Measurements from ENCODE around the gene NTN3. TPM values are rescaled to one million over a fixed set of nuclear protein-coding genes. Genes with fewer than 3 reads are reported as not detected.
A peak's percentile ranks its signal among the peaks of the same experiment; 100 is the strongest.

NTN3 gene
- total RNA-seq, 1 experiment from 2014 or later = 0.39 TPM

DNA sequence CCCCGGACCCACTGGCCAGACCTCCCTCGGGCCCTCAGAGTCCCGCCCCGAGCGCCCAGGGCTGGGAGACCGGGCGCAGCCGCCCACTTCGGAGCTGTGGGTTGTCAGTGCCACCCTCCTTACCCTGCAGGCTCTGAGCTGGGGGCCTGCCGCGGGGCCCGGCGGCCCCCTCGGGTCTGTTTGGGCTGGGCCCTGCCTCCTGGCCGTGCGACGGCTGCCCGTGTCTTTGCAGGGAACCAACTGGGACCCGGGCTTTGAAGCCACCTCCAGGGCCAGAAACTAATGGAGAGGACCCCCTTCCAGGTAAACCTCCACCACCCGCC lies 10.7 kb upstream of the NTN3 start:
- Histone ChIP-seq H3K27me3 (replicated peaks; ENCODE audit: control insufficient read depth, insufficient read depth, low read length) (no peaks in the 10 kb centered on the region), H3K4me3 (ENCODE audit: low read depth, low read length) (peak overlapping the region; percentile 44), H3K4me1 (peaks cover 12% of the 10 kb centered on the region), H3K9me3 (no peaks in the 10 kb centered on the region), H3K36me3 (ENCODE audit: control insufficient read depth, insufficient read depth, low read length) (no peaks in the 10 kb centered on the region; the same call in 1 of the 2 replicates)
- CTCF ChIA-PET = interaction anchor here (1.0 to 1.4 kb wide), 3 partner anchors 8 to 208 kb away, joined by 3 to 6 read pairs (median 3); no protein-coding TSS in a partner anchor
- H3K9me3 Mint-ChIP-seq (ENCODE audit: unreplicated experiment) = no peaks in the 10 kb centered on the region
- POLR2A ChIA-PET = interaction anchor here (0.9 to 1.4 kb wide), 3 partner anchors 9 to 14 kb away, joined by 4 to 8 read pairs (median 4); partner anchors contain the start of genes NTN3 and TBC1D24
- DNase-seq = no peak
- TF ChIP-seq, protein P1, sequence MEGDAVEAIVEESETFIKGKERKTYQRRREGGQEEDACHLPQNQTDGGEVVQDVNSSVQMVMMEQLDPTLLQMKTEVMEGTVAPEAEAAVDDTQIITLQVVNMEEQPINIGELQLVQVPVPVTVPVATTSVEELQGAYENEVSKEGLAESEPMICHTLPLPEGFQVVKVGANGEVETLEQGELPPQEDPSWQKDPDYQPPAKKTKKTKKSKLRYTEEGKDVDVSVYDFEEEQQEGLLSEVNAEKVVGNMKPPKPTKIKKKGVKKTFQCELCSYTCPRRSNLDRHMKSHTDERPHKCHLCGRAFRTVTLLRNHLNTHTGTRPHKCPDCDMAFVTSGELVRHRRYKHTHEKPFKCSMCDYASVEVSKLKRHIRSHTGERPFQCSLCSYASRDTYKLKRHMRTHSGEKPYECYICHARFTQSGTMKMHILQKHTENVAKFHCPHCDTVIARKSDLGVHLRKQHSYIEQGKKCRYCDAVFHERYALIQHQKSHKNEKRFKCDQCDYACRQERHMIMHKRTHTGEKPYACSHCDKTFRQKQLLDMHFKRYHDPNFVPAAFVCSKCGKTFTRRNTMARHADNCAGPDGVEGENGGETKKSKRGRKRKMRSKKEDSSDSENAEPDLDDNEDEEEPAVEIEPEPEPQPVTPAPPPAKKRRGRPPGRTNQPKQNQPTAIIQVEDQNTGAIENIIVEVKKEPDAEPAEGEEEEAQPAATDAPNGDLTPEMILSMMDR (IDR thresholded peaks at IDR 0.05; ENCODE audit: insufficient read depth in 1 of 2, low read depth in 1 of 2, low read length in 1 of 2, severe bottlenecking in 1 of 2, unreplicated experiment in 1 of 2) = no peak
- H3K36me3 Mint-ChIP-seq (ENCODE audit: insufficient read depth, unreplicated experiment) = peaks cover 70% of the 10 kb centered on the region
- intact Hi-C loops (cut with micrococcal nuclease; ENCODE audit: unreplicated experiment) = no loop called here
- H3K27me3 Mint-ChIP-seq (ENCODE audit: insufficient read depth, unreplicated experiment) = no peaks in the 10 kb centered on the region
- H3K4me1 Mint-ChIP-seq (ENCODE audit: low read depth, unreplicated experiment) = peaks cover 9% of the 10 kb centered on the region
- H3K4me3 Mint-ChIP-seq (ENCODE audit: unreplicated experiment) = peak overlapping the region; percentile 95
- no TSS peak for BruUV-seq (replicated peaks)
- peak overlapping the region; percentile 95 for H3K27ac Mint-ChIP-seq (ENCODE audit: unreplicated experiment)

DNA sequence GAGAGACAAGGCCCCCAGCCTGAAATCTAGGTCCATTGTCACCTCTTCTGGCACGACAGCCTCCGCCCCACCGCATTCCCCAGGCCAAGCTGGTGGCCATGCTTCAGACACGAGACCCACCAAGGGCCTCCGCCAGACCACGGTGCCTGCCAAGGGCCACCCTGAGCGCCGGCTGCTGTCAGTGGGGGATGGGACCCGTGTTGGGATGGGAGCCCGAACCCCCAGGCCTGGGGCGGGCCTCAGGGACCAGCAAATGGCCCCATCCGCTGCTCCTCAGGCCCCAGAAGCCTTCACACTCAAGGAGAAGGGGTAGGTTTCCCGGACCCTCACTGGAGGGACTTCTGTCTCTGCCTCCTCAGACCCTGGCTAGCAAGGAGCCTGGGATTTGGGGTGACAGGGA lies 10.2 kb upstream of the NTN3 start:
- H3K36me3 ChIP-seq (ENCODE audit: control insufficient read depth, insufficient read depth, low read length) = no peaks in the 10 kb centered on the region
- H3K4me3 ChIP-seq (ENCODE audit: low read depth, low read length) = peak overlapping the region; percentile 44
- Mint-ChIP-seq H3K27me3 (ENCODE audit: insufficient read depth, unreplicated experiment) (no peaks in the 10 kb centered on the region), H3K36me3 (ENCODE audit: insufficient read depth, unreplicated experiment) (peaks cover 66% of the 10 kb centered on the region), H3K4me3 (ENCODE audit: unreplicated experiment) (peak overlapping the region; percentile 95), H3K27ac (ENCODE audit: unreplicated experiment) (no peak overlapping the region), H3K9me3 (ENCODE audit: unreplicated experiment) (no peaks in the 10 kb centered on the region), H3K4me1 (ENCODE audit: low read depth, unreplicated experiment) (peaks cover 9% of the 10 kb centered on the region)
- peaks cover 12% of the 10 kb centered on the region for H3K4me1 ChIP-seq
- CTCF ChIA-PET = no interaction called here
- no peak for DNase-seq
- H3K9me3 ChIP-seq = no peaks in the 10 kb centered on the region
- H3K27me3 ChIP-seq (replicated peaks; ENCODE audit: control insufficient read depth, insufficient read depth, low read length) = no peaks in the 10 kb centered on the region
- POLR2A ChIA-PET = no interaction called here
- TF ChIP-seq, protein P1 (IDR thresholded peaks at IDR 0.05; ENCODE audit: insufficient read depth in 1 of 2, low read depth in 1 of 2, low read length in 1 of 2, severe bottlenecking in 1 of 2, unreplicated experiment in 1 of 2) = no peak
- intact Hi-C loops (cut with micrococcal nuclease; ENCODE audit: unreplicated experiment) = no loop called here
- BruUV-seq (replicated peaks) = no TSS peak

DNA sequence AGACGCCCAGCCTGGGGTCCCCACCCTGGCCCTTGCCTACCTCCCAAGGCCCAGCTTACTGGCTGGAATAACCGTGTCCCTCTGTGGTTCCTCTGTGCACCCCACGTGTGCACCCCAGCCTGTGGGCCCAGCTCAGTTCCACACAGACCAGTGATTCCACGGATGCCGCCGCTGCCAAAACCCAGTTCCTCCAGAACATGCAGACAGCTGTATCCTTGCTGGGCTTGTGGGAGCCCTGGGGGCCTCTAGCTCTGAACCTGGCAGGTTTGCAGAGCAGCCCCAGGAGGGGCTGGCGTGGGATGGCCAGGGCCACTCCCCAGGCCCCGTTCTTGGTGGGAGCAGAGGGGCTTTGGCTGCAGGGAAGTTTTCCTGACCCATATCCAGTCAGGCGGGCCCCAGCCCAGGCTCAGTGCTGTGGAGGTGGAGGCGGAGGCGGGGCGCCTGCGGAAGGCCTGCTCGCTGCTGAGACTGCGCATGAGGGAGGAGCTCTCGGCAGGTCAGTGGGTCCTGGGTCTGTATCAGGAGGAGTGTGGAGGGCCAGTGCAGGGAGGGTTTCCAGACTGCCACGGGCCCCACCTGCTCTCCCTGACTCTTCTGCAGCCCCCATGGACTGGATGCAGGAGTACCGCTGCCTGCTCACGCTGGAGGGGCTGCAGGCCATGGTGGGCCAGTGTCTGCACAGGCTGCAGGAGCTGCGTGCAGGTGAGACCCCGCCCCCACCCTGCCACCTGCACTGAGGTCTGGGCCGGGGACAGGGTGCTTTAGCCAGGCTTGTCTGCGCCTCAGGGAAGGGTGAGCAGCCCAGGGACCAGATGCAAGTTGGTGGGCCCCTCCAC lies 8.8 kb upstream of the NTN3 start:
- no peaks in the 10 kb centered on the region for H3K9me3 ChIP-seq
- Mint-ChIP-seq H3K27ac (ENCODE audit: unreplicated experiment) (peak overlapping the region; percentile 35), H3K36me3 (ENCODE audit: insufficient read depth, unreplicated experiment) (peaks cover 53% of the 10 kb centered on the region), H3K4me1 (ENCODE audit: low read depth, unreplicated experiment) (peaks cover 9% of the 10 kb centered on the region), H3K9me3 (ENCODE audit: unreplicated experiment) (no peaks in the 10 kb centered on the region), H3K4me3 (ENCODE audit: unreplicated experiment) (no peak overlapping the region), H3K27me3 (ENCODE audit: insufficient read depth, unreplicated experiment) (no peaks in the 10 kb centered on the region)
- intact Hi-C loops (cut with micrococcal nuclease; ENCODE audit: unreplicated experiment) = no loop called here
- H3K36me3 ChIP-seq (ENCODE audit: control insufficient read depth, insufficient read depth, low read length) = no peaks in the 10 kb centered on the region
- ChIA-PET CTCF (interaction anchor here (0.5 to 1.0 kb wide), 3 partner anchors 13 to 397 kb away, joined by 3 to 8 read pairs (median 3); partner anchors contain the start of gene TBC1D24), POLR2A (no interaction called here)
- H3K4me1 ChIP-seq = peaks cover 12% of the 10 kb centered on the region
- DNase-seq = no peak
- TF ChIP-seq, protein P1 (IDR thresholded peaks at IDR 0.05; ENCODE audit: insufficient read depth in 1 of 2, low read depth in 1 of 2, low read length in 1 of 2, severe bottlenecking in 1 of 2, unreplicated experiment in 1 of 2) = no peak
- H3K27me3 ChIP-seq (replicated peaks; ENCODE audit: control insufficient read depth, insufficient read depth, low read length) = no peaks in the 10 kb centered on the region
- no peak overlapping the region for H3K4me3 ChIP-seq (ENCODE audit: low read depth, low read length)
- no TSS peak for BruUV-seq (replicated peaks)

Data from Caco-2 (cell line).